Common myeloid progenitor, CD34-positive (primary cell): ENCODE data around the gene CYTH1.

Experiments
- CTCF ChIA-PET: fragments of 350-600 bp; sonication (Branson Sonifier 250); formaldehyde crosslinking; loops from one replicate; lab custom pipeline; 2021; ENCODE audit warnings: antibody characterized with exemption; lab: Charles Lee
- POLR2A ChIA-PET: fragments of 350-600 bp; sonication (Branson Sonifier 250); formaldehyde crosslinking; loops from one replicate; lab custom pipeline; 2021; ENCODE audit warnings: antibody characterized with exemption; lab: Charles Lee
- DNase-seq, 3 donors: peaks; one replicate each; pipeline versions ENCODE4 v3.0.0 to v3.0.0-alpha.2; 2013
- H3K27ac ChIP-seq, 2 experiments: 1 replicate in 1 of 2; 2 replicates in 1 of 2; pipeline ENCODE4 v1.7.0; 2013; ENCODE audit warnings: inconsistent platforms in 2 of 2, low read length in 2 of 2, mild to moderate bottlenecking in 2 of 2, low read depth in 1 of 2, moderate library complexity in 1 of 2; ENCODE audit not compliant: severe bottlenecking in 2 of 2, insufficient read depth in 1 of 2, poor library complexity in 1 of 2
- H3K27me3 ChIP-seq, 5 experiments: replicated peaks in 2 of 5; 1 replicate in 3 of 5; 2 replicates in 2 of 5; pipeline versions ENCODE4 v1.6.1 to v1.7.0; 2013; ENCODE audit warnings: low read length in 4 of 5, mild to moderate bottlenecking in 2 of 5, moderate library complexity in 2 of 5, inconsistent platforms in 1 of 5; ENCODE audit not compliant: insufficient read depth in 5 of 5, control insufficient read depth in 4 of 5
- H3K36me3 ChIP-seq, 4 experiments: 1 replicate in 2 of 4; 2 replicates in 2 of 4; pipeline versions ENCODE4 v1.6.1 to v1.7.0; 2013; ENCODE audit warnings: low read length in 3 of 4, control low read depth in 1 of 4, mild to moderate bottlenecking in 1 of 4; ENCODE audit not compliant: control insufficient read depth in 4 of 4, insufficient read depth in 4 of 4
- H3K4me1 ChIP-seq, 4 experiments: 1 replicate in 3 of 4; 2 replicates in 1 of 4; pipeline versions ENCODE4 v1.6.1 to v1.7.1; 2013; ENCODE audit warnings: low read length in 3 of 4, mild to moderate bottlenecking in 3 of 4, control low read depth in 1 of 4, inconsistent platforms in 1 of 4, moderate library complexity in 1 of 4; ENCODE audit not compliant: control insufficient read depth in 4 of 4, insufficient read depth in 4 of 4; ENCODE audit errors: control extremely low read depth in 1 of 4
- H3K4me3 ChIP-seq, 7 experiments: 1 replicate in 4 of 7; 2 replicates in 3 of 7; pipeline versions ENCODE4 v1.5.1 to v1.7.0; 2013; ENCODE audit warnings: mild to moderate bottlenecking in 7 of 7, low read length in 6 of 7, moderate library complexity in 6 of 7, inconsistent platforms in 2 of 7, low read depth in 2 of 7, control low read depth in 1 of 7; ENCODE audit not compliant: insufficient read depth in 4 of 7, control insufficient read depth in 1 of 7; ENCODE audit errors: extremely low read depth in 1 of 7
- H3K9me3 ChIP-seq, 5 experiments: 1 replicate in 4 of 5; 2 replicates in 1 of 5; pipeline versions ENCODE4 v1.6.1 to v1.7.1; 2013; ENCODE audit warnings: low read length in 4 of 5, mild to moderate bottlenecking in 2 of 5, inconsistent platforms in 1 of 5, low read depth in 1 of 5, moderate library complexity in 1 of 5; ENCODE audit not compliant: control insufficient read depth in 4 of 5, insufficient read depth in 2 of 5; ENCODE audit errors: control extremely low read depth in 1 of 5
- WGBS: methylation state at CpG from one replicate; pipeline ENCODE4 v1.1.5; 2013; ENCODE audit not compliant: insufficient coverage; 5-methylcytosine and 5-hydroxymethylcytosine counted together

CYTH1 gene

DNA sequence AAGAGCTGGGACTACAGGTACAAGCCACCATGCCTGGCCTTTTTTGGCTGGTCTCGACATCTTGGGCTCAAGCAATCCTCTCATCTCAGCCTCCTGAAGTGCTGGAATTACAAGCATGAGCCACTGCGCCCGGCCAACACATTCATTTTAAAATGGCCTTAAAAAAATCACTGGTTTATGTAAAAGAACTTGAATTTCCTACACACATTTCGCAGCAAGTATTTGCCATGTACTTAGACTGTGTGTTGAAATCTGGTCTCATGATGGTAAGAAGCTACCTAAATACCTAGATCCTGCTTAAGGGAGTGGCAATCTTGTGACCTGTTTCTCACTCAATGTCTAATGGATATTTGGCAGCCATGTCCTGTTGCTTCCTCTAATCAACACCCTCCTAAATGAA, 8.5 kb upstream of the CYTH1 start:
- no peak for DNase-seq
- WGBS, result no CpG with 5 or more reads among the region's 4 CpGs
- Histone ChIP-seq H3K4me3 (no peak overlapping the region), H3K9me3 (no peaks in the 10 kb centered on the region), H3K27ac (no peak overlapping the region), H3K27me3 (no peaks in the 10 kb centered on the region), H3K36me3 (peaks cover 0 to 40% (median 23%) of the 10 kb centered on the region in 4 experiments), H3K4me1 (peaks cover 0 to 3% (median 0%) of the 10 kb centered on the region in 4 experiments)
- CTCF ChIA-PET, result interaction anchor here (1.1 to 1.4 kb wide), 2 partner anchors 10 to 47 kb away, joined by 3 to 10 read pairs; no protein-coding TSS in a partner anchor
- POLR2A ChIA-PET, result interaction anchor here (0.6 kb wide), 1 partner anchor 31 kb away, joined by 3 read pairs; no protein-coding TSS in a partner anchor

DNA sequence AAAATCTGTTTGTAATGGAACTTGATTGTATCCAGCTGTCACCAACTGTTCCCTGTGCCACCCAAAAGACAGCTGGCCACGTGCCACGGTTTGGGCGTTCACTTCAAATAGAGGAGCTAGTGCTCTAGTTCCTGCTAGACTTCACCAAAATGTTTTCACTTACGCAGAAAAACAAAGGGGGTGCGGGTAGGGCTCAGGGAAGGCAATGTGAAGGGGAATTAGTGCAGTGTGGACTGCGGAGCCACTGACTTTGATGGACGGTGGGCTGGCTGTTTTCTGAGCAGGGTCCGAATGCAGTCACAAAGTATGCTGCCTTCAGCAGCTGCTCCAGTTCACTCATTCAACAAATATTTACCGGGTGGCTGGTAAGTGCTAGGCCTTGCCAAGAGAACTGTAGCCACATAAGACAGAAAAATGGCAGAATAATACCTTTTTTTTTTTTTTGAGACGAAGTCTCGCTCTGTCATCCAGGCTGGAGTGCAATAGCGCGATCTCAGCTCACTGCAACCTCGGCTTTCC, 7.6 kb upstream of the CYTH1 start:
- no peak overlapping the region for H3K4me3 ChIP-seq
- H3K9me3 ChIP-seq, result no peaks in the 10 kb centered on the region
- H3K27me3 ChIP-seq, result no peaks in the 10 kb centered on the region
- H3K36me3 ChIP-seq, result peaks cover 0 to 32% (median 19%) of the 10 kb centered on the region in 4 experiments
- peaks cover 0 to 3% (median 0%) of the 10 kb centered on the region in 4 experiments for H3K4me1 ChIP-seq
- peak in 1 of 3 donors; percentile 43 for DNase-seq
- no peak overlapping the region for H3K27ac ChIP-seq
- WGBS, result 96% methylated on average over 5 of the region's 14 CpGs
- ChIA-PET POLR2A (interaction anchor here (0.6 kb wide), 1 partner anchor 32 kb away, joined by 3 read pairs; no protein-coding TSS in a partner anchor), CTCF (interaction anchor here (1.4 kb wide), 1 partner anchor 10 kb away, joined by 10 read pairs; no protein-coding TSS in a partner anchor)

- no peak for DNase-seq
- 95% methylated on average over 5 of the region's 5 CpGs for WGBS
- H3K27ac ChIP-seq, result no peak overlapping the region
- H3K36me3 ChIP-seq, result peaks cover 0 to 28% (median 16%) of the 10 kb centered on the region in 4 experiments
- H3K27me3 ChIP-seq, result no peaks in the 10 kb centered on the region
- CTCF ChIA-PET, result interaction anchor here (1.4 kb wide), 1 partner anchor 11 kb away, joined by 10 read pairs; no protein-coding TSS in a partner anchor
- POLR2A ChIA-PET, result no interaction called here
- no peaks in the 10 kb centered on the region for H3K9me3 ChIP-seq
- H3K4me1 ChIP-seq, result peaks cover 0 to 3% (median 0%) of the 10 kb centered on the region in 4 experiments
- H3K4me3 ChIP-seq, result no peak overlapping the region
Observed at GRCh38 chr17:78789149-78789662, 7.1 kb upstream of the CYTH1 start.

GRCh38 chr17:78788451-78788850, 6.4 kb upstream of the CYTH1 start:
- Histone ChIP-seq H3K4me3 (no peak overlapping the region), H3K36me3 (peaks cover 0 to 21% (median 9%) of the 10 kb centered on the region in 4 experiments), H3K27ac (no peak overlapping the region), H3K4me1 (peaks cover 0 to 5% (median 2%) of the 10 kb centered on the region in 4 experiments), H3K27me3 (no peaks in the 10 kb centered on the region), H3K9me3 (no peaks in the 10 kb centered on the region)
- ChIA-PET POLR2A (no interaction called here), CTCF (no interaction called here)
- no peak for DNase-seq
- whole genome bisulfite sequencing, result 100% methylated on average over 3 of the region's 7 CpGs

DNA sequence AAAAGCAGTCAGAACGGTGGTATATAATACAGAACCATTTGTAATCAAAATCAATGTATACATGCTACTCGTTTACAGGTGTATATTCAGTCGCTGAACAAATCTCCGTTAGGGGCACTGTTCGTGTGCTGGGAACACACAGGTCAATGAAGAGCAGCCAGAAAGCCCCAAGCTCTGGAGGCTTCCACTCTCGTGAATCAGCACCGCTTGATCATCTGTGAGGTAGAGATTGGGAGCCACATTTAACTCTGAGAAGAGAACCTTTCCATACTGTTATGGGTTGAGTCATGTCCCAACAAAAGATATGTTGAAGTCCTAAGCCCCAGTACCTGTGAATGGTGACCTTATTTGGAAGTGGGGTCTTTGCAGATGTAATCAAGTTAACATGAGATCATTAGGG, 5.4 kb upstream of the CYTH1 start:
- ChIA-PET POLR2A (no interaction called here), CTCF (no interaction called here)
- Histone ChIP-seq H3K27me3 (no peaks in the 10 kb centered on the region), H3K9me3 (no peaks in the 10 kb centered on the region), H3K4me3 (no peak overlapping the region), H3K4me1 (peaks cover 0 to 13% (median 7%) of the 10 kb centered on the region in 4 experiments), H3K36me3 (peaks cover 0 to 15% (median 5%) of the 10 kb centered on the region in 4 experiments), H3K27ac (no peak overlapping the region)
- DNase-seq, result no peak
- whole genome bisulfite sequencing, result 98% methylated on average over 7 of the region's 7 CpGs

DNA sequence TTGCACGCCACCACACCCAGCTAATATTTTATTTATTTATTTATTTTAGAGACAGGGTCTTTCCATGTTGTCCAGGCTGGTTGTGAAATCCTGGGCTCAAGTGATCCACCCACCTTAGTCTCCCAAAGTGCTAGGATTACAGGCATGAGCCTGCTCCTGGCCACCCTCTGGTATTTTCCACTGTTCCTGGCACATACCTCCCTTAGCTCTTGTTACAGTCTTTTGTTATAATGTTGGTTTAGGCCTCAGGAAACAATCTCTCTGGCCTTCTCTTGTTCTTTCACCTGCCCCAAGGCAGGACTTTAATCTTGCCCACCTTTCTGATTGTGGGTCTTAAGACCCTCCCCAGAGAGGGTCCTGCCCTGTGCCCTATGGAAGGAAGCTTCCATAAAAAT, 3.6 kb upstream of the CYTH1 start:
- POLR2A ChIA-PET, result interaction anchor here (0.7 kb wide), 1 partner anchor 31 kb away, joined by 5 read pairs; no protein-coding TSS in a partner anchor
- Histone ChIP-seq H3K4me3 (no peak overlapping the region), H3K27me3 (no peaks in the 10 kb centered on the region), H3K27ac (no peak overlapping the region), H3K4me1 (peaks cover 1 to 17% (median 12%) of the 10 kb centered on the region in 4 experiments), H3K36me3 (peaks cover 0 to 5% (median 0%) of the 10 kb centered on the region in 4 experiments), H3K9me3 (no peaks in the 10 kb centered on the region)
- no CpG with 5 or more reads among the region's 1 CpG for whole genome bisulfite sequencing
- no peak for DNase-seq
- CTCF ChIA-PET, result interaction anchor here (1.0 to 2.7 kb wide), 5 partner anchors 9 to 76 kb away, joined by 3 to 6 read pairs (median 4); no protein-coding TSS in a partner anchor
